Stomach (tissue), 9 donors: ENCODE measurements around the gene HOXC12. TPM values are rescaled to one million over a fixed set of nuclear protein-coding genes. Genes with fewer than 3 reads are reported as not detected.

ENCODE experiments used
- DNase-seq, 2 donors: peaks; one replicate each; pipeline versions ENCODE4 v3.0.0 to v3.0.0-alpha.2; 2013 to 2019
- H3K27ac ChIP-seq, 5 donors: fragments of 200-600 bp in 4 of 5; sonication (generic) in 4 of 5; one replicate each; pipeline ENCODE4 v1.5.1; 2013 to 2019; ENCODE audit warnings: mild to moderate bottlenecking in 1 of 5, moderate library complexity in 1 of 5
- H3K27me3 ChIP-seq, 3 donors: fragments of 200-600 bp; sonication (generic); one replicate each; pipeline ENCODE4 v1.5.1; 2017 to 2019; ENCODE audit warnings: mixed run types in 1 of 3
- H3K36me3 ChIP-seq, 4 donors: fragments of 200-600 bp; sonication (generic); 1 replicate in 3 of 4; 2 replicates in 1 of 4; pipeline ENCODE4 v1.5.1; 2016 to 2019
- H3K4me1 ChIP-seq, 4 donors: fragments of 200-600 bp; sonication (generic); one replicate each; pipeline ENCODE4 v1.5.1; 2016 to 2019
- H3K4me3 ChIP-seq, 4 donors: fragments of 200-600 bp; sonication (generic) in 3 of 4; one replicate each; pipeline ENCODE4 v1.5.1; 2016 to 2019; ENCODE audit warnings: mild to moderate bottlenecking in 1 of 4
- H3K9me3 ChIP-seq, 4 donors: fragments of 200-600 bp; sonication (generic); one replicate each; pipeline ENCODE4 v1.5.1; 2016 to 2019
- CTCF ChIP-seq, 7 experiments: fragments of 450-650 bp in 4 of 7; fragments of 200-600 bp in 3 of 7; sonication (generic) in 3 of 7; IDR thresholded peaks; one replicate each; pipeline ENCODE4 v1.5.1; 2016 to 2019; ENCODE audit warnings: antibody characterized with exemption in 7 of 7, control low read depth in 2 of 7, mild to moderate bottlenecking in 1 of 7
- EP300 ChIP-seq: sonication (generic); formaldehyde crosslinking; IDR thresholded peaks from one replicate; pipeline ENCODE4 v1.6.1; 2017; ENCODE audit warnings: antibody characterized with exemption
- POLR2A ChIP-seq, 4 donors: fragments of 450-650 bp; IDR thresholded peaks; one replicate each; pipeline ENCODE4 v1.6.1; 2016; ENCODE audit warnings: antibody characterized with exemption in 4 of 4, control low read depth in 2 of 4, mild to moderate bottlenecking in 1 of 4, moderate library complexity in 1 of 4
- POLR2AphosphoS5 ChIP-seq, 3 donors: sonication (generic); formaldehyde crosslinking; IDR thresholded peaks; one replicate each; pipeline ENCODE4 v1.6.1; 2016; ENCODE audit warnings: antibody characterized with exemption in 3 of 3
- WGBS, 5 donors: extraction: QIAGEN DNeasy Blood & Tissue Kit in 3 of 5; methylation state at CpG; one replicate each; pipeline versions ENCODE4 v1.1.5 to v1.1.7; 2013 to 2018; 5-methylcytosine and 5-hydroxymethylcytosine counted together
- intact Hi-C: fragments of 100-400 bp; cut with DNase I; formaldehyde crosslinking; loops from one replicate; pipeline ENCODE4 v1.15.1; 2023; ENCODE audit warnings: low total_unique reads
- polyA plus RNA-seq, 3 donors: library from polyadenylated mRNA; stranded (reverse); fragments of 200-250 nt; gene quantifications; one replicate each; pipeline ENCODE4 v1.2.3, GENCODE V29; 2013
- total RNA-seq, 5 donors: library from RNA; depleted of rRNA; stranded (reverse); fragments of >200 nt; gene quantifications; one replicate each; pipeline versions ENCODE4 v1.1.0 to v1.2.3, GENCODE V29; 2014 to 2016
- donor health status: healthy with polysubstance abuse.
- donor health status: Bipolar disorder and iron deficiency.
- donor health status: healthy.

HOXC12 gene
- total and polyA plus RNA-seq, 8 donors: not detected

DNA sequence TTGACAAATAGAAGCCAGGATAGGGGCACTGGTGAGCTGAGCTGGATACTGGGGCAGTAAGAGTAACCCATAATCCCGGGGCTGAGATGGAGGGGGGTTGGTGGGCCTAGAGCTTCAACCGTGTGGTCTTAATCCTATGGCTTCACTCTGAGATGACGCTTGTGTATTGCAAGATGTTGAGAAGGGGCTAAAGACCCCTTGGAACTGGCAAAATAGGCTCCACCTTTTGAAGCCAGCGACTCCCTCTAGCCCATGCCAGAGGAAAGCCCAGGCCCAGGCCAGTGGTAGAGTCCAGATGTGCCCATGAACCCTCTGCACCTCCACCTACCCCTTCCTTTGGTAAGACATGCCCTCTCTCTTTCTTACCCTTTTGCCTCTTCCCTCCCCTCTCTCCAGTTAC, 4.6 kb downstream of the HOXC12 start:
- H3K27me3 ChIP-seq: peaks cover 85 to 100% (median 100%) of the 10 kb centered on the region in 3 donors
- H3K9me3 ChIP-seq: peaks cover 0 to 14% (median 0%) of the 10 kb centered on the region in 4 donors
- 7 to 16% (median 9%) methylated on average over 4 of the region's 4 CpGs for WGBS, 5 donors
- H3K4me1 ChIP-seq: peaks cover 8 to 48% (median 18%) of the 10 kb centered on the region in 4 donors
- DNase-seq: no peak
- no peaks in the 10 kb centered on the region for H3K36me3 ChIP-seq
- H3K4me3 ChIP-seq: no peak overlapping the region
- no peak for TF ChIP-seq EP300
- no peak for TF ChIP-seq CTCF (IDR thresholded peaks at IDR 0.05)
- TF ChIP-seq POLR2AphosphoS5 (IDR thresholded peaks at IDR 0.05): no peak
- no peak for TF ChIP-seq POLR2A (IDR thresholded peaks at IDR 0.05)
- intact Hi-C loops: no loop called here
- no peak overlapping the region for H3K27ac ChIP-seq

GRCh38 chr12:53960187-53961024, 5.7 kb downstream of the HOXC12 start:
- intact Hi-C loops: no loop called here
- TF ChIP-seq POLR2AphosphoS5 (IDR thresholded peaks at IDR 0.05): no peak
- no peak for TF ChIP-seq EP300
- TF ChIP-seq POLR2A (IDR thresholded peaks at IDR 0.05): no peak
- TF ChIP-seq CTCF (IDR thresholded peaks at IDR 0.05): no peak
- DNase-seq: no peak
- H3K27ac ChIP-seq: no peak overlapping the region
- WGBS, 5 donors: 11 to 18% (median 12%) methylated on average over 26 to 39 of the region's 39 CpGs
- peaks cover 82 to 100% (median 100%) of the 10 kb centered on the region in 3 donors for H3K27me3 ChIP-seq
- peaks cover 0 to 40% (median 21%) of the 10 kb centered on the region in 4 donors for H3K4me1 ChIP-seq
- no peak overlapping the region for H3K4me3 ChIP-seq
- H3K9me3 ChIP-seq: peaks cover 0 to 4% (median 0%) of the 10 kb centered on the region in 4 donors
- H3K36me3 ChIP-seq: no peaks in the 10 kb centered on the region

DNA sequence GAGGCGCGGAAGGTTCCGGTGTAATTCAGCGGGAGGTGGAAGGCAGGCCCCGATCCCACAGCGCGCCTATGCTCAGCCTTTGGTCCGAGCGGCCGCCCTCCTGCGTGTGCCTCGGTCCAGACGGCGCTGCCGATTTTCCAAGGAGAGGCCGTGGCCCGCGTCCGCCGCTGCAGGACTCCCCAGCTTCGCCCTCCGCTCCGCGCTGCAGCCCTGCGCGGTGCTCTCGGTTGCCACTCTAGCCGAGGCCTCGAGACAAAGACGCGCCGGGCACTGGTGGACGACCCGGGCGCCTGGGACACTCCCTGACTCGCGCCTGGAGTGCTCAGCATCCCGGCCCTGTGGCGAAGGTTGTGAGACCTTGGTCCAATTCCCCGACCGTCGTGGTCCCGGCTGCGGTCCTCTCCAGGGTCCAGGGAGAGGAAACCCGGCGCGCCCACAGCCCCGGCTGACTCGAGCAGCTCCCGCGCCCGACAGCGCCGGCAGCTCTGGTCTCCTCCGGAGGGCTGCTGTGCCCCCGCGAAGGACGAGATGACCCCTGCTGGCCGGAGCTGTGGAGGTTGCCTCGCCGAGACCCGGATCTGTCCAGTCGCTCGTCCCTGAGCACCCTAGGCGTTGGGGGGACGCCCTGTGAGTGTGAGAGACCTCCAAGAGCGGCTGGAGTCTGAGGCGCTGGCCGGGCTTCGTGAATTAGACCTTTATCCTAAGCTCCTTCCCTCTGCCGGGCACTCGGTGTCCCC, 6.5 kb downstream of the HOXC12 start:
- Histone ChIP-seq H3K36me3 (no peaks in the 10 kb centered on the region), H3K4me1 (peaks cover 4 to 43% (median 27%) of the 10 kb centered on the region in 4 donors), H3K27ac (no peak overlapping the region), H3K4me3 (no peak overlapping the region), H3K27me3 (peaks cover 82 to 100% (median 100%) of the 10 kb centered on the region in 3 donors), H3K9me3 (peaks cover 0 to 4% (median 0%) of the 10 kb centered on the region in 4 donors)
- WGBS, 5 donors: 0 to 4% (median 3%) methylated on average over 1 to 72 of the region's 72 CpGs
- intact Hi-C loops: no loop called here
- TF ChIP-seq EP300 (no peak), POLR2AphosphoS5 (IDR thresholded peaks at IDR 0.05) (no peak), CTCF (IDR thresholded peaks at IDR 0.05) (no peak), POLR2A (IDR thresholded peaks at IDR 0.05) (no peak)
- DNase-seq: no peak

GRCh38 chr12:53963005-53963404, 8.3 kb downstream of the HOXC12 start:
- H3K4me1 ChIP-seq: peaks cover 8 to 46% (median 33%) of the 10 kb centered on the region in 4 donors
- intact Hi-C loops: no loop called here
- no peak overlapping the region for H3K4me3 ChIP-seq
- no peak for TF ChIP-seq CTCF (IDR thresholded peaks at IDR 0.05)
- TF ChIP-seq POLR2AphosphoS5 (IDR thresholded peaks at IDR 0.05): no peak
- TF ChIP-seq POLR2A (IDR thresholded peaks at IDR 0.05): no peak
- TF ChIP-seq EP300: no peak
- DNase-seq: no peak
- WGBS, 5 donors: 21 to 33% (median 26%) methylated on average over 7 of the region's 7 CpGs
- no peak overlapping the region for H3K27ac ChIP-seq
- peaks cover 79 to 100% (median 100%) of the 10 kb centered on the region in 3 donors for H3K27me3 ChIP-seq
- H3K9me3 ChIP-seq: peaks cover 0 to 4% (median 0%) of the 10 kb centered on the region in 4 donors
- no peaks in the 10 kb centered on the region for H3K36me3 ChIP-seq
